Choroid plexus epithelial cell (primary cell): ENCODE data around the gene PRPF40A.

Experiments
- DNase-seq: peaks from one replicate; pipeline ENCODE4 v3.0.0-alpha.2; 2010; ENCODE audit warnings: low read depth
- H3K4me3 ChIP-seq: 2 replicates; pipeline ENCODE4 v1.5.1; 2011; ENCODE audit warnings: low read depth, mild to moderate bottlenecking, control low read depth, low read length, moderate library complexity
- TF ChIP-seq, protein P1 (sequence below): conservative IDR thresholded peaks from 2 replicates; pipeline ENCODE4 v1.5.1; 2011; ENCODE audit warnings: low read depth, mild to moderate bottlenecking, control low read depth, inconsistent platforms, low read length, moderate library complexity

The PRPF40A gene

DNA sequence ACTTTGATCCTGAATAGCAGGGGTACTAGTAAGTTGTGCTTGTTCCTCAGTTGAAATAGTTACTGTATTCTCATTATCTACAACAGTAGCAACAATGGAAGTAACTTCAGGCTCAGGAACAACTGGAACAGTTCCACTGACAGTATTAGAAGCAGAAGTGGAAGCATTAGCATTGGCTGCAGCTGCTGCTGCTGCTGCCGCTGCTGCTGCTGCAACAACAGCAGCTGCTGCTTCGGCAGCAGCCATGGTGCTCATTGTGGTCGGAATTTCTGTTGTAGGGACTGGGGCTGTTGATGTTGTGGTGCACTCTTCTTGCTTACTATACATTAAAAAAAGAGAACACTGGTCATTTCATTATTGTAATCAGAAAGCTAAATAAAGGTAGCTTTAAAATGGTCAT is 40.8 kb downstream of the PRPF40A start:
- no peak overlapping the region for H3K4me3 ChIP-seq
- TF ChIP-seq, protein P1, sequence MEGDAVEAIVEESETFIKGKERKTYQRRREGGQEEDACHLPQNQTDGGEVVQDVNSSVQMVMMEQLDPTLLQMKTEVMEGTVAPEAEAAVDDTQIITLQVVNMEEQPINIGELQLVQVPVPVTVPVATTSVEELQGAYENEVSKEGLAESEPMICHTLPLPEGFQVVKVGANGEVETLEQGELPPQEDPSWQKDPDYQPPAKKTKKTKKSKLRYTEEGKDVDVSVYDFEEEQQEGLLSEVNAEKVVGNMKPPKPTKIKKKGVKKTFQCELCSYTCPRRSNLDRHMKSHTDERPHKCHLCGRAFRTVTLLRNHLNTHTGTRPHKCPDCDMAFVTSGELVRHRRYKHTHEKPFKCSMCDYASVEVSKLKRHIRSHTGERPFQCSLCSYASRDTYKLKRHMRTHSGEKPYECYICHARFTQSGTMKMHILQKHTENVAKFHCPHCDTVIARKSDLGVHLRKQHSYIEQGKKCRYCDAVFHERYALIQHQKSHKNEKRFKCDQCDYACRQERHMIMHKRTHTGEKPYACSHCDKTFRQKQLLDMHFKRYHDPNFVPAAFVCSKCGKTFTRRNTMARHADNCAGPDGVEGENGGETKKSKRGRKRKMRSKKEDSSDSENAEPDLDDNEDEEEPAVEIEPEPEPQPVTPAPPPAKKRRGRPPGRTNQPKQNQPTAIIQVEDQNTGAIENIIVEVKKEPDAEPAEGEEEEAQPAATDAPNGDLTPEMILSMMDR = no peak
- DNase-seq = no peak

DNA sequence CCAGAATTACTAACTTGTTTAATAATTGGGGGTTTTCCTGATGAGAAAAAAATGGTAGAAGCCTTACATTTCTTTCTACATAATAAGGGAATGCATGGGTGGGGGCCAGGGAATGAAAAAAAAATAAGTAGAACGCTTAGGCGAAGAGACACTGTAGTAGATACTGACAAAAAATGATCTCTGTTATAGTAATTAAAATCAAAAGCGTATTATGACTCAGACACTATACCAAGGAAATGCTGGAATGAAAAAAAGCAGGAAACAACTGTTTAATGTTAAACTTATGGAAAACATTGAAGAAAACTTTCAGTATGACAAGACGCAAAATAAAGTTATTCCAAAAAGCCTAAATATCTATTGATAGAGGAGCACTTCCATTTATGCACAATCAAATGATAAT is 42.9 kb downstream of the PRPF40A start:
- H3K4me3 ChIP-seq = no peak overlapping the region
- TF ChIP-seq, protein P1 = no peak
- DNase-seq = no peak

- DNase-seq = no peak
- H3K4me3 ChIP-seq = no peak overlapping the region
- TF ChIP-seq, protein P1 = no peak
Measured at GRCh38 chr2:152664725-152665124, 52.5 kb downstream of the PRPF40A start.

DNA sequence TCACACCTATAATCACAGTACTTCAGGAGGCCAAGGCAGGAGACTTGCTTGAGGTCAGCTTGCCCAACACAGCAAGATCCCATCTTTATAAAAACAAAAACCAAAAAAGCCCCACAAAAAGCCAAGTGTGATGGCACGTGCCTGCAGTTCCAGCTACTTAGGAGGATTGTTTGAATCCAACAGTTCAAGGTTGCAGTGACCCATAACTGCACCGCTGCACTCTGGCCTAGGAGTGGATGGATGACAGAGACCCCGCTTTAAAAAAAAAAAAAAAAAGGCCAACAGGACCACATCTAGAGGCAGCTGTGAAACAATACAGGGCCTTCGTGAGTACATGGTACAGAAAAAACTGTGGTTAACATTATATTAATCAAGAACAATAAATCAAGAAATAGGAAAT is 56.2 kb downstream of the PRPF40A start:
- TF ChIP-seq, protein P1 = no peak
- DNase-seq = no peak
- H3K4me3 ChIP-seq = no peak overlapping the region

GRCh38 chr2:152658221-152658620 is 59.0 kb downstream of the PRPF40A start:
- H3K4me3 ChIP-seq = no peak overlapping the region
- TF ChIP-seq, protein P1 = no peak
- DNase-seq = no peak

DNA sequence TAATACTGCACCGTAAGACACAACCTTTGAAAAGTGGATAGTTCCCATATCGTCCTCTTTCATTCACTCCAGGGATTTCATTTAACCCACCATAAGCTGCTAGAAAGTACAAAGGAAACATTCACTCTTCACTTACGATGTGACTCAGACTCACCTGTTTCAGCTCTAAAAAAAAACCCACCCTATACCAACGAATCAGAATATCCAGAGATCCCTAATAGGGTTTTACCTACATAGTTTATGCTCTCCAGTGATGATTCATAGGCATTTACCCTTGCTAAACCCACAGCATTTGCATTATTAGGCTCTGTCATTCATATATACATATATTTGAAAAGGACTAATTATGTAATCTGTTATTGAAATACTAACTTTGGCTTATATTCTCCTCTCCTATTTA is 60.2 kb downstream of the PRPF40A start:
- TF ChIP-seq, protein P1 = no peak
- no peak overlapping the region for H3K4me3 ChIP-seq
- DNase-seq = no peak

DNA sequence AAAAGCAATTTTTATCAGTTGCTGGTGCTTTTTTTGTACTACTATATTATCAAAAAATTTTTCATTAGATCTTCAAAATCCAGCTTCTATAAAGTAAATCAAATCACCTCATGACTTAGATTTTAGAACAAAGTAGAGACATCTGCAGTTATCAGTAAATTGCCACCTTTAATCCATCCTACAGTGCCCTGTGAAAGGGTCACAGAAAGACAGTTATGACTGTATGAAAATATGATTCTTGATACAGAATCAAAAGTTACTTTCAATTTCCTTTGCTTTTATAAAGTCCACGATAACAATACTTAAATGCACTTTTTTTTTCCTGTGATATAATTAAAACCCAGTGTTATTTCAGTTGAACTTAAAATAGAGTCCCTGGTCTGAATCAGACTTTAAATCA is 61.4 kb downstream of the PRPF40A start:
- H3K4me3 ChIP-seq = no peak overlapping the region
- no peak for DNase-seq
- TF ChIP-seq, protein P1 = no peak
